T-helper 1 cell treated with Interleukin-12 subunit alpha and Interleukin-12 subunit beta and Interleukin-4 antibody, amounts not matched to agents 30 μg/mL and 1 μg/mL, for 36 hours (primary cell): ENCODE measurements around the gene SMCR8.
"Not testable (repeated sequence)": the region's sequence is repeated elsewhere in the genome, so short reads cannot be mapped to it uniquely, and the experiment has no call there.

Experiments used
- H3K27ac Mint-ChIP-seq: one replicate; pipeline ENCODE4 v1.8.0; 2021; ENCODE audit warnings: mild to moderate bottlenecking, mixed read lengths
- H3K27me3 Mint-ChIP-seq: one replicate; pipeline ENCODE4 v1.8.0; 2021; ENCODE audit warnings: low read depth, mixed read lengths
- H3K36me3 Mint-ChIP-seq: one replicate; pipeline ENCODE4 v1.8.0; 2021; ENCODE audit warnings: low read depth, mixed read lengths
- H3K4me1 Mint-ChIP-seq: one replicate; pipeline ENCODE4 v1.8.0; 2021; ENCODE audit warnings: low read depth, mixed read lengths
- H3K4me3 Mint-ChIP-seq: one replicate; pipeline ENCODE4 v1.8.0; 2021; ENCODE audit warnings: mild to moderate bottlenecking, moderate library complexity, mixed read lengths
- H3K9me3 Mint-ChIP-seq: one replicate; pipeline ENCODE4 v1.8.0; 2021; ENCODE audit warnings: mixed read lengths

Gene SMCR8

DNA sequence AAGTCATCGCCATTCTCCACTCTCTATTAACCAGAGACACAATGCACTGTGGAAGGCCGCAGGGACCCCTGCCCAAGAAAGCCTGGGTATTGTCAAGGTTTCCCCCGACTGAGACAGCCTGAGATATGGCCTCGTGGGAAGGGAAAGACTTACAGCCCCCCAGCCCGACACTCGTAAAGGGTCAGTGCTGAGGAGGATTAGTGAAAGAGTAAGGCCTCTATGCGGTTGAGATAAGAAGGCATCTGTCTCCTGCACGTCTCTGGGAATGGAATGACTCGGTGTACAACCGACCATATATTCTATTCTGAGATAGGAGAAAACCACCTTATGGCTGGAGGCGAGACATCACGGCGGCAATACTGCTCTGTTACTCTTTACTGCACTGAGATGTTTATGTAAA is 11.9 kb upstream of the SMCR8 start:
- peaks cover 42% of the 10 kb centered on the region for H3K36me3 Mint-ChIP-seq
- not testable (repeated sequence) for H3K9me3 Mint-ChIP-seq, H3K4me3 Mint-ChIP-seq, H3K27ac Mint-ChIP-seq, H3K27me3 Mint-ChIP-seq, H3K4me1 Mint-ChIP-seq

DNA sequence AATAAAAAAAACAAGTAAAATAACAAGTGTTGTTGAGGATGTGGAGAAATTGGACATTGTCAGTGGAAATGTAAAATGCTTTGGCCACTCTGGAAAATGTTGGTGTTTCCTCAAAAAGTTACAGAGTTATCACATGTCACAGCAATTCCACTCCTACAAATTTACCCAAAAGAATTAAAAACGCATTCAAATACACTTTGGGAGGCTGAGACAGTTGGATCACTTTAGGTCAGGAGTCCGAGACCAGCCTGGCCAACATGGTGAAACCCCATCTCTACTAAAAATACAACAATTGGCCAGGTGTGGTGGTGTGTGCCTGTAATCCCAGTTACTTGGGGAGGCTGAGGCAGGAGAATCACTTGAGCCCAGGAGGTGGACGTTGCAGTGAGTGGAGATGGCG is 5.9 kb upstream of the SMCR8 start:
- Mint-ChIP-seq H3K4me3 (no peak overlapping the region), H3K9me3 (no peaks in the 10 kb centered on the region), H3K27me3 (no peaks in the 10 kb centered on the region), H3K36me3 (peaks cover 24% of the 10 kb centered on the region), H3K4me1 (peaks cover 26% of the 10 kb centered on the region), H3K27ac (no peak overlapping the region)

DNA sequence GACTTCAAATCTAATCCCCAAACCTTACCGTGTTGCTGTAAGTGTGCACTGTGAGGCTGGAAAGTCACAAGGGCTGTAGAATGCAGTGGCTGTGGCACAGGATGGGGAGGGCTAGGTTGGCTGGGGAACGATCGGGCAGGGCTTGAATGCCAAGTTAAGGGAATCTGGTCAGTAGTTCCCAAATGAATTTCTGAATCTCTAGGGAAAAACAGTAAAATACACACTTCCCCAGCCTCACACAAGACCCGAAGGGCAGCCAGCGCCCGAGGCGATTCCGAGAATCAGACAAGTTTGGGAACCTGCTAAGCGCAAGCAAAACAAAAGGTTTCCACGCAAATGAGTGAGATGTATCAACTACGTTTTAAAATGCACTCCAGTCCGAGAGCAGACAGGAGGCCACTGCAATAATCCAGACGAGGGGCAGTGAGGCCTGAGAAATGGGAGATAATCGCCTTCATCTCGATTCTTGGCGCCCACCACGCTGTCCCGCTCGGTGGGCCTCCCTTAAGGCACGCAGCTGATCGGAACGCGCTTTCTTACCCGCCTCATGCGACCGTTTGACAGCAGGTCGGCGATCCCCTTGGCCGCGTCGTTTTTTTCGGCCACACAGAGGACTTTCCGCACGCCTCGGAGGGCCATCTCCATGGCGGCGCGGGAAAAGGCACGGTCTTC is 898 bp upstream of the SMCR8 start:
- Mint-ChIP-seq H3K9me3 (no peaks in the 10 kb centered on the region), H3K4me3 (peak overlapping the region; percentile 96), H3K4me1 (peaks cover 55% of the 10 kb centered on the region), H3K36me3 (peaks cover 25% of the 10 kb centered on the region), H3K27me3 (no peaks in the 10 kb centered on the region), H3K27ac (peak overlapping the region; percentile 95)

DNA sequence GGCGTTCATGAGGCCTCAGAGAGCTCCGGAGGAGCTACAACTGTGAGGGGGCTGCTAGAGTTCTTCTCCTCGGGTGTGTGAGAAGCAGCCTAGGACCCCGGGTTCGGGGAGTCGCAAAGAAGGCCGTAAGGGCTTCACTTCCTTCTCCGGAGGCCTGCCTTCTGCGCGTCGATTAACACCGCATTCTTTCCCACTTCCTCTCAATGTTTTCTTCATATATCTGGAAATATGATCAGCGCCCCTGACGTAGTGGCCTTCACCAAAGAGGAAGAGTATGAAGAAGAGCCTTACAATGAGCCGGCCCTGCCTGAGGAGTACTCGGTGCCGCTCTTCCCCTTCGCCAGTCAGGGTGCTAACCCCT is 449 bp downstream of the SMCR8 start:
- no peaks in the 10 kb centered on the region for H3K9me3 Mint-ChIP-seq
- H3K36me3 Mint-ChIP-seq, result peaks cover 29% of the 10 kb centered on the region
- H3K4me1 Mint-ChIP-seq, result peaks cover 62% of the 10 kb centered on the region
- peak overlapping the region; percentile 96 for H3K4me3 Mint-ChIP-seq
- H3K27ac Mint-ChIP-seq, result peak overlapping the region; percentile 95
- no peaks in the 10 kb centered on the region for H3K27me3 Mint-ChIP-seq

DNA sequence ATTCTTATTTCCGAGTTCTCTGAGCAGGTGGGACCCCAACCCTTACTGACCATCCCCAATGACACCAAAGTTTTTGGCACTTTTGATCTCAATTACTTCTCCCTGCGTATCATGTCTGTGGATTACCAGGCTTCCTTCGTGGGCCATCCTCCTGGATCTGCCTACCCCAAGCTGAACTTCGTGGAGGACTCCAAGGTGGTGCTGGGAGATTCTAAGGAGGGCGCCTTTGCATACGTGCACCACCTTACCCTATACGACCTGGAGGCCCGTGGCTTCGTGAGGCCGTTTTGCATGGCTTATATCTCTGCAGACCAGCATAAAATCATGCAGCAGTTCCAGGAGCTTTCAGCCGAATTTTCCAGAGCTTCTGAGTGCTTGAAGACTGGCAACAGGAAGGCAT is 868 bp downstream of the SMCR8 start:
- Mint-ChIP-seq H3K4me3 (peak overlapping the region; percentile 96), H3K36me3 (peaks cover 29% of the 10 kb centered on the region), H3K27ac (peak overlapping the region; percentile 95), H3K27me3 (no peaks in the 10 kb centered on the region), H3K9me3 (no peaks in the 10 kb centered on the region), H3K4me1 (peaks cover 62% of the 10 kb centered on the region)

DNA sequence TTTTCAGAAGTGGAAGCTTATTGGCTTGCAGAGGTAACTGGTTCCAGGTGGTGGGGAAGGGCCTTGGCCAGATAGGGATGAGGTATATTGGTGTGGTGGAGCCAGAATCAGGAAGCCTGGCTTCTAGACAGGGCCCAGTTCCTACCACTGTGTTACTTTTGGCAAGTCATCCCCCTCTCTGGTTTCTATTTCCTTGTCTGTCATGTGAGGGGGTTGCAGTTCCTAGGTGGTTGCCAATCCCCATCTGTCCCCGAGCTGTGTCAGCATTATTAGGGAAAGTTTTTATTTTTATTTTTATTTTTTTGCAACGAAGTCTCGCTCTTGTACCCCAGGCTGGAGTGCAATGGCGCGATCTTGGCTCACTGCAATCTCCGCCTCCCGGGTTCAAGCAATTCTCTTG is 3.0 kb downstream of the SMCR8 start:
- Mint-ChIP-seq H3K27me3 (no peaks in the 10 kb centered on the region), H3K36me3 (peaks cover 22% of the 10 kb centered on the region), H3K4me1 (peaks cover 51% of the 10 kb centered on the region), H3K4me3 (peak overlapping the region; percentile 34), H3K9me3 (no peaks in the 10 kb centered on the region), H3K27ac (no peak overlapping the region)

DNA sequence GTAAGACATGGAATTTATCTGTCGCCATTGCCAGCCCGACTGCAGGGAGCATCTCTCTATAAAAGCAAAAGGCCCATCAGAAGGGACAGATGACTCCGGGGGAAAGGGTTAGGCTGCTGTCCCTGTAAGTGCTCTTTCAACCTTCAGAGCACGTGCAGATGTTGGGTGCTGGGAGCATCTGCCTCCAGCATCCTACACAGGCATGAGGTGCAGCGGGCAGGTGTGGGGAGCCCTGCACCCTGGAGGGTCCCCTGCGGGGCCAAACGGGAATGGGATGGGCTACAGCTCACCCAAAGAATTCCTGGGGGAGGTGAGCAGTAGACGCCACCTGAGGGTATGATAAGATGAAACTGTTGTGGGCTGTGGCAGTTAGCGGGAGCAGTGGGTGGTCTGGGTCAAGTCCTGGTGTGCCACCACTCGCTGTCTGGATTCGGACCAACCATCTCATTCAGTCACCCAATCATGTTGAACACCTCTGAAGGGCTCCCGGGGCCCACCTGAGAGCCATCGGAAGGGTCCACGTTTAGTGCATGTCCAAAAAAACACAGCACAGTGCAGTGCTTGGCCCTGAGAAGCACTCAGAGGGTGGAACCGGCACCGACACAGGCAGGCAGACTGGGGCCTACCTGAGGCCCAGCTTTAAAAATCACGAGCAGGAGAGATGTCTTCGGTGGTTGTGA is 3.8 kb downstream of the SMCR8 start:
- Mint-ChIP-seq H3K36me3 (peaks cover 21% of the 10 kb centered on the region), H3K4me3 (no peak overlapping the region), H3K4me1 (peaks cover 46% of the 10 kb centered on the region), H3K27me3 (no peaks in the 10 kb centered on the region), H3K27ac (no peak overlapping the region), H3K9me3 (no peaks in the 10 kb centered on the region)

DNA sequence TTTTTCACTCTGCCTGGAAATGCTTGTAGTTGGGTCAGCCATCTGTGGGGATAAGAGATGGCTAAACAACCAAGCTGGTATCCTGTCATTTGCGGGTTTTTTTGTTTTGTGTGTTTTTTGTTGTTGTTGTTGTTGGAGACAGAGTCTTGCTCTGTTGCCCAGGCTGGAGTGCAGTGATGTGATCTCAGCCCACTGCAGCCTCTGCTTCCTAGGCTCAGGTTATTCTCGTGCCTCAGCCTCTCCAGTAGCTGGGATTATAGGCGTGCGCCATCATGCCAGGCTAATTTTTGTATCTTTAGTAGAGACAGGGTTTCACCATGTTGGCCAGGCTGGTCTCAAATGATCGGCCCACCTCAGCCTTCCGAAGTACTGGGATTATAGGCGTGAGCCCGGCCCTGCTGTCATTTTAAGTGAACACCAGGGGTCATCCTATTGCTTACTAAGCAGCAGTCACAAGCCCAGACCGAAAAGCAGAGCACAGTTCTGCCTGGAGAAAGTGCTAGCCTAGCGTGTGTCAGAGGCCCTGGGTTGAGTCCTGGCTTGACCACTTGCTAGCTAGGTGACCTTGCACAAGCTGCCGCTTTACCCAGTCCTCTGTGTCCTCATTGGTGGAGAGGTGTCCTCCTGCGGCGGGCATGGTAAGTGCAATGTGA is 4.6 kb downstream of the SMCR8 start:
- no peak overlapping the region for H3K4me3 Mint-ChIP-seq
- H3K9me3 Mint-ChIP-seq, result no peaks in the 10 kb centered on the region
- no peaks in the 10 kb centered on the region for H3K27me3 Mint-ChIP-seq
- H3K27ac Mint-ChIP-seq, result no peak overlapping the region
- H3K36me3 Mint-ChIP-seq, result peaks cover 27% of the 10 kb centered on the region
- peaks cover 45% of the 10 kb centered on the region for H3K4me1 Mint-ChIP-seq

DNA sequence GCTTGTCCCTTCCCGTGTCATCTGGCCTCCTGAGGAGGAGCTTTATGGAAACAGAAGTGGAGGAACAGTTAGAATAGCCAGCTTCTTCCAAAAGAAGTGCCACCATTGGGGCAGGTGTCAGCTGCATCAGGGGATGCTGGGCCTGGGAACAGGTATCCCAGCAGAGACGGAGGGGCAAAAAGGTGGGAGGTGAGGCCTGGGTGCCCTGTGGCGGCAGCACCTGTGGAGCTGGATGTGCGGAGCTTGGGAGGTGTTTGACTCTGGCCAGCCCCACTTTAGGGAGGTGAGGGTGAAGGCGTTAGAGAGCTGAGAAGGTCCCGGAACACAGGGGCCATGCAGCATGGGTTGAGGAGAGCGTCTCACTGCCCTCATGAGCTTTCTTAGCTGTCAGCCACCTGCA is 5.2 kb downstream of the SMCR8 start:
- no peak overlapping the region for H3K27ac Mint-ChIP-seq

DNA sequence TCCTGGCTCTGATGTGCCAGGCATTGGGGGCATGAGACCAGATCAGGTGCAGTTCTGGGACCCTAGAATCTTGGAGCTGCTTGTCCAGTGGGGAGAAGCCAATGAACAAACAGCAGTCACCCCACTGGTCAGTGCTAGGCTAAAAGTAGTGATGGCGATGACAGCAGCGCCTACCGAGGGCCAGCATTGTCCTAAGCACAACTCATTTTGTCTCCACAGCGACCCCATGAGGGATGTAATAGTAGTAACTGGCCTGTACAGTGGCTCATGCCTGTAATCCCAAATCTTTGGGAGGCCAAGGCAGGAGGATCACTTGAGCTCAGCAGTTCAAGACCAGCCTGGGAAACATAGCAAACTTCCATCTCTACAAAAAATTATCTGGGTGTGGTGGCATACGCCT is 6.2 kb downstream of the SMCR8 start:
- peaks cover 42% of the 10 kb centered on the region for H3K4me1 Mint-ChIP-seq

More for the DNA sequence above, 5.2 kb downstream of the SMCR8 start:
- Mint-ChIP-seq H3K4me1 (peaks cover 49% of the 10 kb centered on the region), H3K27me3 (no peaks in the 10 kb centered on the region), H3K36me3 (peaks cover 27% of the 10 kb centered on the region), H3K4me3 (no peak overlapping the region), H3K9me3 (no peaks in the 10 kb centered on the region)

DNA sequence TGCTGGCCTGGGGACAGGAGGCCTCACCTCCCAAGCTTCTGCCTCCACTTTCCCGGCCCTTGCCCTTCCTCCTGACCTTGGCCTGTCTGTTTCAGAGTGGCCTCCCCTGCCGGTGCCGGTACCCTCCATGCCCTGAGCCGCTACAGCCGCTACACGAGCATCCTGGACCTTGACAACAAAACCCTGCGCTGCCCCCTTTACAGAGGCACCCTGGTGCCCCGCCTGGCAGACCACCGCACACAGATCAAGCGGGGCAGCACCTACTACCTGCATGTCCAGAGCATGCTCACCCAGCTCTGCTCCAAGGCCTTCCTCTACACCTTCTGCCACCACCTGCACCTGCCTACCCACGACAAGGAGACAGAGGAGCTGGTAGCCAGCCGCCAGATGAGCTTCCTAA is 7.4 kb downstream of the SMCR8 start:
- Mint-ChIP-seq H3K9me3 (no peaks in the 10 kb centered on the region), H3K4me3 (no peak overlapping the region), H3K27ac (no peak overlapping the region), H3K27me3 (no peaks in the 10 kb centered on the region), H3K36me3 (peaks cover 23% of the 10 kb centered on the region), H3K4me1 (peaks cover 30% of the 10 kb centered on the region)

More for the DNA sequence above, 6.2 kb downstream of the SMCR8 start:
- no peaks in the 10 kb centered on the region for H3K9me3 Mint-ChIP-seq
- no peaks in the 10 kb centered on the region for H3K27me3 Mint-ChIP-seq
- no peak overlapping the region for H3K4me3 Mint-ChIP-seq
- H3K36me3 Mint-ChIP-seq, result peaks cover 25% of the 10 kb centered on the region
- H3K27ac Mint-ChIP-seq, result no peak overlapping the region

DNA sequence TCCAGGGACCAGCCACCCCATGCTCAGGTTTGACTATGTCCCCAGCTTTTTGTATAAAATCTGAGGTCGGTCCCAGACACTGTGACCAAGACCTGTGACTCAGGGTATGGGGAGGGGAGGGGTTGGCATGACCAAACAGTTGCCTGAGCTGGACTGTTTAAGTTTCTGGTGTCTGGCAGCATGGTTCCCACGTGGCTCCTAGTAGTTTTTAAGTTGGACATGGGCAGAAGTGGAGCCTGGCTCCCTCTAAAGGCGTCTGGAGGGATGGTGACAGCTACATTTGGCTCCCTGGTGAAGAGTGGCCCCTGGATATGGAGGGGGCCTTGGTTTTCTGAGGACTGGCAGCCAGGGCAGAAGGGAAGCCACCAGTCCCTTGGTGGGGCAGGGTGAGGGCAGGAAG is 7.9 kb downstream of the SMCR8 start:
- H3K36me3 Mint-ChIP-seq, result peaks cover 21% of the 10 kb centered on the region
- no peak overlapping the region for H3K27ac Mint-ChIP-seq
- H3K4me1 Mint-ChIP-seq, result peaks cover 25% of the 10 kb centered on the region
- no peaks in the 10 kb centered on the region for H3K27me3 Mint-ChIP-seq
- no peak overlapping the region for H3K4me3 Mint-ChIP-seq
- H3K9me3 Mint-ChIP-seq, result no peaks in the 10 kb centered on the region

DNA sequence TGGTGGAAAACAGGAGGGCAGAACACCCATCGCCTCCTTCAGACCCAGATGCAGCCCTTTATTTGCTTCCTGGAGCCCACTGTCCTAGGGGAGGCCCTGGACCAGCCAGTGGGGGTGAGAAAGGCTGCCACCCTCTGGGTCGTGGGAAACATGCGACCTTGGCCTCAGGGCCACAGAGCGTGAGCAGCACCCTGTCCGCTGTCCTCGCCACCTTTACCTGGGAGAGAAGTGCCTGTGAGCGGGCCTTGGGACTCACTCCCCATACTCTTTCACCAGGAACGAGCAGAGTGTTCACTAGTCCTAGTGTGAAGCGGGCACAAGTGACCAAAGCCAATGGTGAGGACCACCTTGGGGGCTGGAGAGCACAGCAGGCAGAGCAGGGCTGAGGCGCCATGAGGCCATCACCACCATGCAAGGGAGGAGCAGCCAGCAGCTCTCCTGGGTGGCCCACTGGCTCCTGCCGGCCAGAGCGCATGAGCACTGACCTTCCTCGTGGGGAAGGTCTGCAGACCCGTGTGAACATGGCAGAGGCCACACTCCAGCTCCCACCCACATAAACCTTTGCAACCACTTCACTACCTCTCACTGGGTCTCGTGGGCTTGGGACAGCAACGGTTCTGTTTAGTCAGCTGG is 8.5 kb downstream of the SMCR8 start:
- peaks cover 23% of the 10 kb centered on the region for H3K4me1 Mint-ChIP-seq
- H3K27me3 Mint-ChIP-seq, result no peaks in the 10 kb centered on the region
- H3K27ac Mint-ChIP-seq, result no peak overlapping the region
- H3K36me3 Mint-ChIP-seq, result peaks cover 20% of the 10 kb centered on the region
- no peaks in the 10 kb centered on the region for H3K9me3 Mint-ChIP-seq
- no peak overlapping the region for H3K4me3 Mint-ChIP-seq

DNA sequence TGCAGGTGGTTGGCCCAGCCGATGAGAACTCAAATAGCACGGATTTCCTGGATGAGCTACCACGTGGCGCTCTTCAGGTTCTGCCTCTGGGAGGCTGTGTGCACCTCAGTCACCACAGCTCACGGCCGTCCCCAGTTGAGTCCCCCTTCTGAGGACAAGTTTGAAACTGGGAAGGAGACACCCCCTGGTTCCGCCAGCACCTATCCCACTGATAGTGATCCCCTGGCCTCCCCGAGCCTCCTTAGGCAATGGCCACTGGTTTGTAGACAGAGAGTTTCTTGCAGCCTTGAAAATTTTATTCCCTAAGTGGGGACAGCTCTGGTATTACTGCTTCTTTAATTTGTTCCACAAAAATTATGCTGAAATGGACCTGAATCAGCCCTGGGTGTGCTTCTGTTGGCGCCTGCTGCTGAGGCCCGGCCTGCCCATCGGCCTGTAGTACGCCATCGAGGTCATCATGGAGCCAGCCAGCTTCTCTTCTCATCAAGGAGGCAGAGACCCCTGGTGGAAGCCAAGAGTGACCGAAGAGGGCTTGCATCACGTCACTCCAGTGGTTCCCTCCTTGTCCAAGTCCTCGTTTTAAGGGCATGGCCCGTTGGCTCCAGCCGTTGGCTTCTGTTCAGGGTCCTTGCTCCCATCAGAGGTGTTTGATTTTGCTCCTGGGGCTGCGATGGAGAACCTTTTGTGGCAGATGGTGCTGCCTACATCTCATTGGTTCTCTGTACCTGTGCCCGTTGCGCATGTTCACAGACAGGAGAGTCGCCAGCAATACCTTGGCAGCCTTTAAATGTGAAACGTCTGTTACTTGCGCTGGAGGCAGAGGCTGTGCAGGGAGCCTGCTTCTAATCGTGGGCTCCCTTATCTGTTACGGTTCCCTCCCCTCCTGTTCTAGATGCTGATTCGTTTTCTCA is 9.3 kb downstream of the SMCR8 start:
- H3K4me1 Mint-ChIP-seq, result peaks cover 17% of the 10 kb centered on the region
- no peak overlapping the region for H3K27ac Mint-ChIP-seq
- H3K27me3 Mint-ChIP-seq, result no peaks in the 10 kb centered on the region
- H3K4me3 Mint-ChIP-seq, result no peak overlapping the region
- H3K9me3 Mint-ChIP-seq, result no peaks in the 10 kb centered on the region
- H3K36me3 Mint-ChIP-seq, result peaks cover 18% of the 10 kb centered on the region
